ENCODE data around the gene FOXK1. TPM values are rescaled to one million over a fixed set of nuclear protein-coding genes. Genes with fewer than 3 reads are reported as not detected.

Gene FOXK1
- total and polyA plus RNA-seq, 9 of the 15 experiments (the other 6 are each of a cell fraction or from before 2014, with no cell fraction given) = 0.32 to 45.5 (median 8.1) TPM

DNA sequence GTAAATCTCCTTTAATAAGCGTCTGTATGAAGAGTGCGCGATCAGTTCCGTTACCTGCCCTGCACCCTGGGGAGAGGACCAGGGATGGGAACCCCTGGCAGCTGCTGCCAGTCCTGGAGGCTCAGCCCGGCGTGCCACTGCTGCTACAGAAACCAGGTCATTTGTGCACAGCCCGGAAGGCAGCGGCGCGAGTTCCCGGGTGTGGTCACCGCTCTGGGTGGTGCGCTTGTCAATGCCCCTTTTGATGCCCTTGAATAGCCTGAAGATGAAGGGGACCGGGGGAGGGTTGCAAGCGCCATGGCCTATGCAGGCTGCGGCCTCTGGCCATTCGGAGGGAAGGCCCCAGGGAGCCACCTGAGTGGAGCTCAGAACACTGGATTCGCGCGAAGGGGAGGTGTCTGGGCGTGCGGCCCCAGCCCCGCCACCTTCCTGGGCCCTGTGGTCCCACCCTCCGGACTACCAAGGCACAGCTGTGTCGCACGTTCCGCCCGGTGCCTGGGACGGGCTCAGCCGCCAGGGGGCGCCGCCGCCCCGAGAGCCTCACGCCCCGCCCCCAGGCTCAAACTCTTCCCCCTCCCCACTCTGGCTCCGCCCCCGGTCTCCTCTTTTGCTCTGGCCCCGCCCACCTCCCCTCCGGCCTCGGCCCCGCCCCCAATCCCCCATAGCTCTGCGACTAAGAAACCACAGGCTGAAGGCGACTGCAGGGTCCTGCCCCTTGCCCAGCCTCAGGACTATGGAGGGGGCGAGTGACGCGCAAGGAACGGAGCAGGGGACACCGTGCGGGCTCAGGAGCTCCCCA, 109.8 kb downstream of the FOXK1 start (continued):
- TF ChIP-seq, protein P1, sequence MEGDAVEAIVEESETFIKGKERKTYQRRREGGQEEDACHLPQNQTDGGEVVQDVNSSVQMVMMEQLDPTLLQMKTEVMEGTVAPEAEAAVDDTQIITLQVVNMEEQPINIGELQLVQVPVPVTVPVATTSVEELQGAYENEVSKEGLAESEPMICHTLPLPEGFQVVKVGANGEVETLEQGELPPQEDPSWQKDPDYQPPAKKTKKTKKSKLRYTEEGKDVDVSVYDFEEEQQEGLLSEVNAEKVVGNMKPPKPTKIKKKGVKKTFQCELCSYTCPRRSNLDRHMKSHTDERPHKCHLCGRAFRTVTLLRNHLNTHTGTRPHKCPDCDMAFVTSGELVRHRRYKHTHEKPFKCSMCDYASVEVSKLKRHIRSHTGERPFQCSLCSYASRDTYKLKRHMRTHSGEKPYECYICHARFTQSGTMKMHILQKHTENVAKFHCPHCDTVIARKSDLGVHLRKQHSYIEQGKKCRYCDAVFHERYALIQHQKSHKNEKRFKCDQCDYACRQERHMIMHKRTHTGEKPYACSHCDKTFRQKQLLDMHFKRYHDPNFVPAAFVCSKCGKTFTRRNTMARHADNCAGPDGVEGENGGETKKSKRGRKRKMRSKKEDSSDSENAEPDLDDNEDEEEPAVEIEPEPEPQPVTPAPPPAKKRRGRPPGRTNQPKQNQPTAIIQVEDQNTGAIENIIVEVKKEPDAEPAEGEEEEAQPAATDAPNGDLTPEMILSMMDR (IDR thresholded peaks at IDR 0.05 in 2 of 3, conservative IDR thresholded peaks at IDR 0.05 in 1 of 3; ENCODE audit: insufficient read depth in 2 of 3, low read depth in 1 of 3, low read length in 3 of 3) = peak; percentile 42 to 74 (median 58); a peak in 5 of 6 replicates
- no peak for TF ChIP-seq HIVEP1 (CRISPR knock-in tag; IDR thresholded peaks at IDR 0.05)
- peak; percentile 47; the same call in 1 of the 2 replicates for TF ChIP-seq SP1 (CRISPR knock-in tag; IDR thresholded peaks at IDR 0.05)
- no peak for TF ChIP-seq RAD21 (CRISPR knock-in tag; conservative IDR thresholded peaks at IDR 0.05 in 1 of 2, IDR thresholded peaks at IDR 0.05 in 1 of 2)
- TF ChIP-seq ZNF3 (CRISPR knock-in tag; IDR thresholded peaks at IDR 0.05) = no peak
- no peak for TF ChIP-seq L3MBTL2 (IDR thresholded peaks at IDR 0.05)
- TF ChIP-seq DMBX1 (CRISPR knock-in tag; IDR thresholded peaks at IDR 0.05; ENCODE audit: borderline replicate concordance) = no peak
- TF ChIP-seq TAF7 (tag; IDR thresholded peaks at IDR 0.05) = no peak
- no peak for TF ChIP-seq BMI1 (IDR thresholded peaks at IDR 0.05; ENCODE audit: low read length)
- no peak for TF ChIP-seq SP2 (IDR thresholded peaks at IDR 0.05; ENCODE audit: extremely low read depth, low read depth, low read length, poor library complexity, severe bottlenecking)
- no peak for TF ChIP-seq PRPF4 (IDR thresholded peaks at IDR 0.05; ENCODE audit: insufficient read depth, low read depth, low read length, poor library complexity, severe bottlenecking)
- TF ChIP-seq, protein P2, sequence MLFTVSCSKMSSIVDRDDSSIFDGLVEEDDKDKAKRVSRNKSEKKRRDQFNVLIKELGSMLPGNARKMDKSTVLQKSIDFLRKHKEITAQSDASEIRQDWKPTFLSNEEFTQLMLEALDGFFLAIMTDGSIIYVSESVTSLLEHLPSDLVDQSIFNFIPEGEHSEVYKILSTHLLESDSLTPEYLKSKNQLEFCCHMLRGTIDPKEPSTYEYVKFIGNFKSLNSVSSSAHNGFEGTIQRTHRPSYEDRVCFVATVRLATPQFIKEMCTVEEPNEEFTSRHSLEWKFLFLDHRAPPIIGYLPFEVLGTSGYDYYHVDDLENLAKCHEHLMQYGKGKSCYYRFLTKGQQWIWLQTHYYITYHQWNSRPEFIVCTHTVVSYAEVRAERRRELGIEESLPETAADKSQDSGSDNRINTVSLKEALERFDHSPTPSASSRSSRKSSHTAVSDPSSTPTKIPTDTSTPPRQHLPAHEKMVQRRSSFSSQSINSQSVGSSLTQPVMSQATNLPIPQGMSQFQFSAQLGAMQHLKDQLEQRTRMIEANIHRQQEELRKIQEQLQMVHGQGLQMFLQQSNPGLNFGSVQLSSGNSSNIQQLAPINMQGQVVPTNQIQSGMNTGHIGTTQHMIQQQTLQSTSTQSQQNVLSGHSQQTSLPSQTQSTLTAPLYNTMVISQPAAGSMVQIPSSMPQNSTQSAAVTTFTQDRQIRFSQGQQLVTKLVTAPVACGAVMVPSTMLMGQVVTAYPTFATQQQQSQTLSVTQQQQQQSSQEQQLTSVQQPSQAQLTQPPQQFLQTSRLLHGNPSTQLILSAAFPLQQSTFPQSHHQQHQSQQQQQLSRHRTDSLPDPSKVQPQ (CRISPR knock-in tag; IDR thresholded peaks at IDR 0.05; ENCODE audit: borderline replicate concordance) = no peak
- TF ChIP-seq RBM14 (IDR thresholded peaks at IDR 0.05; ENCODE audit: borderline replicate concordance, insufficient read depth, low read depth, low read length) = no peak
- TF ChIP-seq RFX1 (IDR thresholded peaks at IDR 0.05) = no peak
- TF ChIP-seq, protein P3, sequence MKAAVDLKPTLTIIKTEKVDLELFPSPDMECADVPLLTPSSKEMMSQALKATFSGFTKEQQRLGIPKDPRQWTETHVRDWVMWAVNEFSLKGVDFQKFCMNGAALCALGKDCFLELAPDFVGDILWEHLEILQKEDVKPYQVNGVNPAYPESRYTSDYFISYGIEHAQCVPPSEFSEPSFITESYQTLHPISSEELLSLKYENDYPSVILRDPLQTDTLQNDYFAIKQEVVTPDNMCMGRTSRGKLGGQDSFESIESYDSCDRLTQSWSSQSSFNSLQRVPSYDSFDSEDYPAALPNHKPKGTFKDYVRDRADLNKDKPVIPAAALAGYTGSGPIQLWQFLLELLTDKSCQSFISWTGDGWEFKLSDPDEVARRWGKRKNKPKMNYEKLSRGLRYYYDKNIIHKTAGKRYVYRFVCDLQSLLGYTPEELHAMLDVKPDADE (conservative IDR thresholded peaks at IDR 0.05; ENCODE audit: control insufficient read depth, low read depth, low read length) = no peak
- TF ChIP-seq, protein P4, sequence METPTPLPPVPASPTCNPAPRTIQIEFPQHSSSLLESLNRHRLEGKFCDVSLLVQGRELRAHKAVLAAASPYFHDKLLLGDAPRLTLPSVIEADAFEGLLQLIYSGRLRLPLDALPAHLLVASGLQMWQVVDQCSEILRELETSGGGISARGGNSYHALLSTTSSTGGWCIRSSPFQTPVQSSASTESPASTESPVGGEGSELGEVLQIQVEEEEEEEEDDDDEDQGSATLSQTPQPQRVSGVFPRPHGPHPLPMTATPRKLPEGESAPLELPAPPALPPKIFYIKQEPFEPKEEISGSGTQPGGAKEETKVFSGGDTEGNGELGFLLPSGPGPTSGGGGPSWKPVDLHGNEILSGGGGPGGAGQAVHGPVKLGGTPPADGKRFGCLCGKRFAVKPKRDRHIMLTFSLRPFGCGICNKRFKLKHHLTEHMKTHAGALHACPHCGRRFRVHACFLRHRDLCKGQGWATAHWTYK (CRISPR knock-in tag; IDR thresholded peaks at IDR 0.05) = no peak
- TF ChIP-seq CAMTA2 (CRISPR knock-in tag; conservative IDR thresholded peaks at IDR 0.05) = no peak
- no peak for TF ChIP-seq CHD4 (IDR thresholded peaks at IDR 0.05; ENCODE audit: insufficient read depth, insufficient replicate concordance, low read depth, low read length, poor library complexity, severe bottlenecking)
- peak; percentile 18 for TF ChIP-seq HMGN3 (IDR thresholded peaks at IDR 0.05; ENCODE audit: borderline replicate concordance, extremely low read depth, insufficient read length, low read depth, low read length)

Measured in K562 (cell line).